Right atrium auricular region (tissue), 2 donors: Measurements from ENCODE around the gene RAD51B. TPM values are rescaled to one million over a fixed set of nuclear protein-coding genes. Genes with fewer than 3 reads are reported as not detected.

Experiments
- DNase-seq: peaks from one replicate; pipeline ENCODE4 v3.0.0-alpha.2; 2019; ENCODE audit warnings: low spot score
- H3K27ac ChIP-seq, 2 donors: fragments of 200-600 bp; sonication (generic); 1 replicate in 1 of 2; 2 replicates in 1 of 2; pipeline ENCODE4 v1.5.1; 2016 to 2019
- H3K27me3 ChIP-seq, 2 donors: fragments of 200-600 bp; sonication (generic); one replicate each; pipeline versions ENCODE4 v1.5.1 to v1.6.0; 2017 to 2019
- H3K36me3 ChIP-seq: fragments of 200-600 bp; sonication (generic); one replicate; pipeline ENCODE4 v1.5.1; 2016
- H3K4me1 ChIP-seq, 2 donors: fragments of 200-600 bp; sonication (generic); one replicate each; pipeline versions ENCODE4 v1.5.1 to v1.6.0; 2017 to 2019
- H3K4me3 ChIP-seq, 2 donors: fragments of 200-600 bp; sonication (generic); 1 replicate in 1 of 2; 2 replicates in 1 of 2; pipeline ENCODE4 v1.5.1; 2017 to 2019; ENCODE audit warnings: mild to moderate bottlenecking in 1 of 2, moderate library complexity in 1 of 2
- H3K9me3 ChIP-seq, 2 donors: fragments of 200-600 bp; sonication (generic); one replicate each; pipeline ENCODE4 v1.5.1; 2019
- CTCF ChIP-seq, 2 donors: fragments of 200-600 bp; sonication (generic); IDR thresholded peaks; one replicate each; pipeline ENCODE4 v1.5.1; 2019; ENCODE audit warnings: antibody characterized with exemption in 2 of 2
- total RNA-seq, 2 donors: library from RNA; depleted of rRNA; stranded (reverse); fragments of >200 nt; gene quantifications; one replicate each; pipeline ENCODE4 v1.1.0, GENCODE V29; 2016

RAD51B gene
- total RNA-seq, 2 donors from 2014 or later = 1.2 to 1.5 TPM

GRCh38 chr14:68133856-68134255, 314.3 kb downstream of the RAD51B start:
- Histone ChIP-seq H3K4me1 (peaks cover 0 to 7% of the 10 kb centered on the region in 2 donors), H3K9me3 (no peaks in the 10 kb centered on the region), H3K27me3 (no peaks in the 10 kb centered on the region), H3K36me3 (no peaks in the 10 kb centered on the region), H3K27ac (no peak overlapping the region), H3K4me3 (no peak overlapping the region)
- TF ChIP-seq CTCF (IDR thresholded peaks at IDR 0.05) = no peak
- no peak for DNase-seq

- no peaks in the 10 kb centered on the region for H3K27me3 ChIP-seq
- TF ChIP-seq CTCF (IDR thresholded peaks at IDR 0.05) = no peak
- peaks cover 0 to 14% of the 10 kb centered on the region in 2 donors for H3K4me1 ChIP-seq
- no peak overlapping the region for H3K27ac ChIP-seq
- no peaks in the 10 kb centered on the region for H3K36me3 ChIP-seq
- no peaks in the 10 kb centered on the region for H3K9me3 ChIP-seq
- no peak for DNase-seq
- H3K4me3 ChIP-seq = no peak overlapping the region
Measured at GRCh38 chr14:68135028-68135427, 315.4 kb downstream of the RAD51B start.

GRCh38 chr14:68135566-68135965, 316.0 kb downstream of the RAD51B start:
- no peak for TF ChIP-seq CTCF (IDR thresholded peaks at IDR 0.05)
- Histone ChIP-seq H3K9me3 (no peaks in the 10 kb centered on the region), H3K36me3 (no peaks in the 10 kb centered on the region), H3K4me1 (peaks cover 0 to 19% of the 10 kb centered on the region in 2 donors), H3K27ac (no peak overlapping the region), H3K27me3 (no peaks in the 10 kb centered on the region), H3K4me3 (no peak overlapping the region)
- DNase-seq = no peak

- H3K4me1 ChIP-seq = peaks cover 0 to 39% of the 10 kb centered on the region in 2 donors
- H3K36me3 ChIP-seq = no peaks in the 10 kb centered on the region
- peak; percentile 78 for DNase-seq
- H3K4me3 ChIP-seq = no peak overlapping the region
- H3K27ac ChIP-seq = peak overlapping the region in 1 of 2 donors; percentile 9
- no peak for TF ChIP-seq CTCF (IDR thresholded peaks at IDR 0.05)
- no peaks in the 10 kb centered on the region for H3K27me3 ChIP-seq
- H3K9me3 ChIP-seq = no peaks in the 10 kb centered on the region
Measured at GRCh38 chr14:68137704-68138619, 318.4 kb downstream of the RAD51B start.

GRCh38 chr14:68139431-68140075, 320.0 kb downstream of the RAD51B start:
- no peaks in the 10 kb centered on the region for H3K27me3 ChIP-seq
- no peaks in the 10 kb centered on the region for H3K36me3 ChIP-seq
- DNase-seq = no peak
- H3K4me3 ChIP-seq = no peak overlapping the region
- H3K9me3 ChIP-seq = no peaks in the 10 kb centered on the region
- TF ChIP-seq CTCF (IDR thresholded peaks at IDR 0.05) = no peak
- peak overlapping the region; percentile 54 to 68 for H3K27ac ChIP-seq
- peaks cover 0 to 55% of the 10 kb centered on the region in 2 donors for H3K4me1 ChIP-seq
